NCI-H1436 treated with DMSO at 0.1 percent for 48 hours (cell line): ENCODE data around the gene CEP192.

Experiments used
- DNase-seq: peaks from one replicate; lab custom pipeline; 2025; lab: John Stamatoyannopoulos, UW

Gene CEP192

DNA sequence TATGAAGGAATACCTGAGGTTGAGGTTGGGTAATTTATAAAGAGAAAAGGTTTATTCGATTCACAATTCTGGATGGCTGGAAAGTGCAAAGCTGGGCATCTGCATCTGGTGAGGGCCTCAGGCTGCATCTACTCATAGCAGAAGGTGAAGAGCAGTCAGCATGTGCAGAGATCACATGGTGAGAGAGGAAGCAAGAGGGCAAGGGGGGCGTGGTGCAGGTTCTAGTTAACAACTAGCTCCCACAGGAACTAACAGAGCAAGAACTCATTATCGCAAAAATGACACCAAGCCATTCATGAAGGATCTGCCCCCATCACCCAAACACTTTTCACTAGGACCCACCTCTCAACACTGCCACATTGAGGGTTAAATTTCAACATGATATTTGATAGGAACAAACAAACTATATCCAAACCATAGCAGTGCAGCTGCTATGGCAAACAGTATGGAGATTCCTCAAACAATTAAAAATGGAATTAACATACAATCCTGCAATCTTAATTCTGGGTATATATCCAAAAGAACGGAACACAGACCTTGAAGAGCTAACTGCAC lies 154.6 kb downstream of the CEP192 start:
- DNase-seq: no peak

DNA sequence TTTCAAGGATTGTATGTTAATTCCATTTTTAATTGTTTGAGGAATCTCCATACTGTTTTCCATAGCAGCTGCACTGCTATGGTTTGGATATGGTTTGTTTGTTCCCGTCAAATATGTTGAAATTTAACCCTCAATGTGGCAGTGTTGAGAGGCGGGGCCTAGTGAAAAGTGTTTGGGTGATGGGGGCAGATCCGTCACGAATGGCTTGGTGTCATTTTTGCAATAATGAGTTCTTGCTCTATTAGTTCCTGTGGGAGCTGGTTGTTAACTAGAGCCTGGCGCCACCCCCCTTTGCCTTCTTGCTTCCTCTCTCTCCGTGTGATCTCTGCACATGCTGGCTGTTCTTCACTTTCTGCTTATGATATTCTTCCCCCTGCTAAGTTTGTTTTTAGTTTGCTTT lies 156.0 kb downstream of the CEP192 start:
- DNase-seq: no peak

DNA sequence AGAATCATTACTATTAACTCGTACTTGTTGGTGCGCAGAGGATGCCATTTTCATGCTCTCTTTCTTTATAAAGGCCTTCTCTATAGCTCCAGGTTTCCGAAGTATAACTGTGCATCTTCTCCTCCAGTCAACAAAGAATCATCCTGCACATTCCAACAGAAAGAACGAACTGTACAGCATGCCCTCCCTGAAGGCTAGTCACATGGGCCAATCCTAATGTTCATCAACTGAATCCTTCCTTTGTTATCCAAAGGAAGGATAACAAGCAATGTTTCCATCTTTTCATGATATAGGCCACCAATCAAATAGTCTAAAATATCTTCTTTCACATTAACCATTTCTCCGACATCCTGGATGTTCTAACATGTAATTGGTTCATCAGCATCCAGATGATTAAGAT lies 160.5 kb downstream of the CEP192 start:
- no peak for DNase-seq

- no peak for DNase-seq
Measured at GRCh38 chr18:13158428-13158827, 167.3 kb downstream of the CEP192 start.

DNA sequence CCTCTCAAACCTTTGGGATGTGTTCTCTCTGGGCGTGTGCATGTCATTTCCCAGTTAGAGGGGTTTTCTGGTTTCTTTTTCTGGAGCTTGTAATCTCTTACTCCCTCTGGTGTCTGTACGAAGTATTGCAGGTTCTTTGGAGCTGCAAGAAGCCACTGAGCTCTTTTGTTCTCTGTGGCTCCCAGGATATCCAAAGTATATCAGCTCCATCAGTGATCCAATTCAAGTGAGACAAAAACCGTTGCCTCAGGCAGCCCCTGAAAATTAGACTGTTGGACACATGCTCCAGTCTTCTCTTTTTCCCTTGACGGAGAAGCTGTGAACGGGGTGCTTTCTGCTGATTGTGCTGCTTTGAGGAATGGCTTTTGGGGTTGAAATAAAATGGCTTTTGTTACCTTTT lies 168.4 kb downstream of the CEP192 start:
- DNase-seq: peak; percentile 15

- DNase-seq: no peak
Measured at GRCh38 chr18:13161276-13161899, 170.2 kb downstream of the CEP192 start.

GRCh38 chr18:13163167-13163927 lies 172.2 kb downstream of the CEP192 start:
- no peak for DNase-seq

- DNase-seq: no peak
Measured at GRCh38 chr18:13164406-13164805, 173.2 kb downstream of the CEP192 start.

- DNase-seq: no peak
Measured at GRCh38 chr18:13165636-13166423, 174.7 kb downstream of the CEP192 start.

DNA sequence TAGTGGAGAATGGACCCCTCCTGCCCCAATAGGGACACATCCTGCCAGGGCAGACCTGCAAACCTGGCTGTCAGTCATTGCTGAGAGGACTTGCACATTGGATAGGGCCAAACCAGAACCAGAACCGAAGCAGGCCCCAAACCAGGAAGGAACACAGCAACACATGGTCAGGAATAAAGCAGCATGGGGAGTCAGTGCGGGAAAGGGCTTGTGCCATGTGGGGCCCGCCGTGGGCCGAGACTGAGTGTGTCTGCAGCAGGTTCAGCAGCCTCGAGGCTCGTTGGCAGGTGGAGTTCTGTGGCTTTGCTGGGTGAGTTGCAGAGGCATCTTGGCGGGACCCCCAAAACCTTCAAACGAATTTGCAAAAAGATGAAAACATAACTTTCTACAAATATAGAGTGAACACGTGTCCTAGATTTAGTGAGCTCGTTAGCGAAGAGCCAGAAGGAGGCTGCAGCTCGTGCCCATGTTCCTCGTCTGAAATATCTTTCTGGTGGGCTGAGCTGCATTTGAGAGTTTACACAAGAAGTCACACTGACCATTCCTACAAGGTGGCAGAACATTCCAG lies 182.5 kb downstream of the CEP192 start:
- no peak for DNase-seq
